ENCODE measurements around the gene TECPR2.

The TECPR2 gene

DNA sequence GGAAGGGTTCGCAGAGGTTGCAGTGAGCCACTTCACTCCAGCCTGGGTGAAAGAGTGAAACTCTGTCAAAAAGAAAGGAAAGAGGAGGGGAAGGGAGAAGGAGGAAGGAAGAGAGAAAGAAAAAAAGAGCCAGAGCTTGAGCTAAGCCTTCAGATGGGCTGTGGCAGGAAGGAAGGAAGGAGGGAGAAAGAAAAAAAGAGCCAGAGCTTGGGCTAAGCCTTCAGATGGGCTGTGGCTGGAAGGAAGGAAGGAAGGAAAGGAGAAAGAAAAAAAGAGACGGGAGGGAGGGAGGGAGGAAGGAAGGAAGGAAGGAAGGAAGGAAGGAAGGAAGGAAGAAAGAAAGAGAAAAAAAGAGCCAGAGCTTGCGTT is 160.4 kb downstream of the TECPR2 start:
- TF ChIP-seq, protein P1, sequence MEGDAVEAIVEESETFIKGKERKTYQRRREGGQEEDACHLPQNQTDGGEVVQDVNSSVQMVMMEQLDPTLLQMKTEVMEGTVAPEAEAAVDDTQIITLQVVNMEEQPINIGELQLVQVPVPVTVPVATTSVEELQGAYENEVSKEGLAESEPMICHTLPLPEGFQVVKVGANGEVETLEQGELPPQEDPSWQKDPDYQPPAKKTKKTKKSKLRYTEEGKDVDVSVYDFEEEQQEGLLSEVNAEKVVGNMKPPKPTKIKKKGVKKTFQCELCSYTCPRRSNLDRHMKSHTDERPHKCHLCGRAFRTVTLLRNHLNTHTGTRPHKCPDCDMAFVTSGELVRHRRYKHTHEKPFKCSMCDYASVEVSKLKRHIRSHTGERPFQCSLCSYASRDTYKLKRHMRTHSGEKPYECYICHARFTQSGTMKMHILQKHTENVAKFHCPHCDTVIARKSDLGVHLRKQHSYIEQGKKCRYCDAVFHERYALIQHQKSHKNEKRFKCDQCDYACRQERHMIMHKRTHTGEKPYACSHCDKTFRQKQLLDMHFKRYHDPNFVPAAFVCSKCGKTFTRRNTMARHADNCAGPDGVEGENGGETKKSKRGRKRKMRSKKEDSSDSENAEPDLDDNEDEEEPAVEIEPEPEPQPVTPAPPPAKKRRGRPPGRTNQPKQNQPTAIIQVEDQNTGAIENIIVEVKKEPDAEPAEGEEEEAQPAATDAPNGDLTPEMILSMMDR (IDR thresholded peaks at IDR 0.05; ENCODE audit: borderline replicate concordance, insufficient read depth, low read depth, low read length): no peak

DNA sequence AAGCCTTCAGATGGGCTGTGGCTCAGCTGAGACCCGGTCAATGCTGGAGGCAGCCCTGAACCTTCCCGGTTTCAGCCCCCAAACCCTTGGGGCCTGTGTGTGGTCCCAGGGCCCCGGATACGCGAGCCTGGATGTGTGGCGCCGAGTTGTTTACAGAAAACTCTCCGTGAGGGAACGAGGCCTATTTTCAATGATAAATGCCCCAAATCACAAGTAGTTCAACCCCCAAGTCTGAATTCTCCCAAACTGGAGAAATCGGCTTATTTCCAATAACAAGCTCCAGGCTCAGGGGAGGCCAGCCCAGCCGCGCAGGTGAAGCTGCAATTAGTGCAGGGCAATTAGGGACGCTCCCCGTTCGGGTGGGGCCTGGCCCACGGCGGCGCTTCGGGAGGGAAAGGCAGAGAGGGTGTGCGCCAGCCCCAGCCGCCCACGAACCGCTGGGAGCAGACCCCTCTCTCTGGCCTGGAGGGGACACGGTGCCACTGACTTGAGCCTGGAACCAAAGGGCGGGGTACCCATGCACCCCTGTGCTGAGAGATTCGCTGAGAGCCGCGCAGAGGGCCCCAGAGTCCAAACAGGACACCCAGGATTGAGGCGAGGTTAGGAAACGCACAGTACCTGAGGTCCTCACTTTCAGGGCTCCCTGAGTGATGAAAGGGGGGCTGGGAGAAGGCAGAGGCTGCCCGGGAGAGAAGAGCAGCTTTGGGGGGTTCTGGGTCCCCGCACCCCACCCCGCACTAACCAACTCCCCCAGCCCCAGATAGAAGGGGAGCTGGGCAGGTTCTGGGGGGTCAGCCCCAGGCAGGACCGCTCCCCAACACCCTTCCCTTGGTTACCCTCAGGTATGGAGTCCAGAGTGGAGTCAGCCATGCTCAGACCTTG is 161.1 kb downstream of the TECPR2 start:
- H3K4me3 ChIP-seq (ENCODE audit: low read depth, low read length): no peak overlapping the region
- TF ChIP-seq, protein P1 (IDR thresholded peaks at IDR 0.05; ENCODE audit: borderline replicate concordance, insufficient read depth, low read depth, low read length): no peak

More for the DNA sequence above, 160.4 kb downstream of the TECPR2 start:
- no peak overlapping the region for H3K4me3 ChIP-seq (ENCODE audit: low read depth, low read length)

- TF ChIP-seq, protein P1 (IDR thresholded peaks at IDR 0.05; ENCODE audit: borderline replicate concordance, insufficient read depth, low read depth, low read length): peak; percentile 96
- peak overlapping the region; percentile 47 for H3K4me3 ChIP-seq (ENCODE audit: low read depth, low read length)
Measured at GRCh38 chr14:102524451-102525218, 161.9 kb downstream of the TECPR2 start.

DNA sequence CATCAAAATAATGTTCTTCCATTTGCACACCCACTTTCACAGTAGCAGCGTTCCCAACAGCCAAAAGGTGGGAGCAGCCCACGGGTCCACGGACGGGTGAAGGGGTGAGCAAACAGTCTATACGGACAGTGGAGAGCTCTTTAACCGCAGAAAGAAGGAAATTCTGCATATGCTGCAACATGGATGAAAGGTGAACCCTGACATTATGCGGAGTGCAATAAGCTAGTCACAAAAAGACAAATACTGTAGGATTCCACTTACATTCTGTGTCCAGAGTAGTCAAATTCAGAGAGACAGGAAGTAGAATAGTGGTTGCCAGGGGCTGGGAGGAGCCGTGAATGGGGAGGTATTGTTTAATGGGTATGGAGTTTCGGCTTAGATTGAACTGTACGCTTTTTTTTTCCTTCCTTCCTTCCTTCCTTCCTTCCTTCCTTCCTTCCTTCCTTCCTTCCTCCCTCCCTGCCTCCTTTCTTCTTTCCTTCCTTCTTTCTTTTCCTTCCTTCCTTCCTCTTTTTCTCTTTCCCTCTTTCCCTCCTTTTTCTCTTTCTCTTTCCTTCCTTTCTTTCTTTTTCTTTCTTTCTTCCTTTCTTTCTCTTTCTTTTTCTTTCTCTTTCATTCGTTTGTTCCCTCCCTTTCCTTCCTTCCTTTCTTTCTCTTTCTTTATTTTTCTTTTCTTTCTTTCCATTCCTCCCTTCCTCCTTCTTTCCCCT is 162.6 kb downstream of the TECPR2 start:
- TF ChIP-seq, protein P1 (IDR thresholded peaks at IDR 0.05; ENCODE audit: borderline replicate concordance, insufficient read depth, low read depth, low read length): no peak
- peak overlapping the region; percentile 47 for H3K4me3 ChIP-seq (ENCODE audit: low read depth, low read length)

DNA sequence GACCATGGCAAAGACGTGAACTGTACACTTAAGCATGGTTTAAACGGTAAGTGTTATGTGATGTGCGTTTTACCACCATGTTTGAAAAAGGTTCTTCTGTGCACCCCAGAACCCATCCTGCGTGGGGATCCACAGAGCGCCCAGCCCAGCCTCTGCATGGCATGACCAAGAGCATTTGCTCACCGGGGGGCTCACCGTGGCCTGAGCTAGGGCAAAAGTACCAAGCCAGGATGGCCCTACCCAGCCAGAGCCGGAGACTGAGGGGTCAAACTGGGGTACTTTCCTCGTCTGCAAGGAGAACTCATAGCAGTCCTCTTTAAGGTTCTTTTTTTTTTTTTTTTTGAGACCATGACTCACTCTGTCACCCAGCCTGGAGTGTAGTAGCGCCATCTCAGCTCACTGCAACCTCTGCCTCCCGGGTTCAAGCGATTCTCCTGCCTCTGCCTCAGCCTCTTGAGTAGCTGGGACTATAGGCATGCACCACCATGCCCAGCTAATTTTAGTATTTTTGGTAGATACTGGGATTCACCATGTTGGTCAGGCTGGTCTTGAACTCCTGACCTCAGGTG is 163.3 kb downstream of the TECPR2 start:
- H3K4me3 ChIP-seq (ENCODE audit: low read depth, low read length): peak overlapping the region; percentile 17
- TF ChIP-seq, protein P1 (IDR thresholded peaks at IDR 0.05; ENCODE audit: borderline replicate concordance, insufficient read depth, low read depth, low read length): no peak

DNA sequence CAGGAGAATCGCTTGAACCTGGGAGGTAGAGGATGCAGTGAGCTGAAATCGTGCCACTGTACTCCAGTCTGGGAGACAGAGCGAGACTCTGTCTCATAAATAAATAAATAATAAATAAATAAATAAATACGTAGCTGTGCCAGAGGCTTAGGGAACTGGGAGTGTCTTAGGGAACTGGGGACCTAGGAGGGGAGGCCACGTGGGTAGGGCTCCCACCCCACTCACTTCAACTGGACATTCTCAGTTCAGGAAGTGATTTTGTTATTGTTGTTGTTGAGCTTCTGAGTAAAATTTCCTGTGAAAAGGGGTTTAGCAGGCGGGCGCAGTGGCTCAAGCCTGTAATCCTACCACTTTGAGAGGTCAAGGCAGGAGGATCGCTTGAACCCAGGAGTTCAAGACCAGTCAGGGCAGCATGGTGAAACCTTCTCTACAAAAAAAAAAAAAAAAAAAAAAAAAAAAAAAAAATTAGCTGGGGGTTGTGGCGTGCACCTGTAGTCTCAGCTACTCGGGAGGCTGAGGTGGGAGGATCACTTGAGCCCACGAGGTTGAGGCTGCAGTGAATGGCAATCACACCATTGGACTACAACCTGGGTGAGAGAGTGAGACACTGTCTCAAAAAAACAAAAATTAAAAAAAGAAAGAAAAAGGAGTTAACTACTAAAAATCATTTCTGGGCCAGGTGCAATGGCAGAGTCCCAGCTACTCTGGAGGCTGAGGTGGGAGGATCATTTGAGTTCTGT is 165.9 kb downstream of the TECPR2 start:
- no peak overlapping the region for H3K4me3 ChIP-seq (ENCODE audit: low read depth, low read length)
- TF ChIP-seq, protein P1 (IDR thresholded peaks at IDR 0.05; ENCODE audit: borderline replicate concordance, insufficient read depth, low read depth, low read length): no peak

Data from GM12875 (cell line).